Subcutaneous abdominal adipose tissue (tissue), 5 donors: ENCODE data around the gene MIS18A.
"Not testable (repeated sequence)": the region's sequence is repeated elsewhere in the genome, so short reads cannot be mapped to it uniquely, and the experiment has no call there.

ENCODE experiments used
- H3K27ac ChIP-seq: one replicate; pipeline ENCODE4 v1.7.0; 2013; ENCODE audit warnings: low read depth, mild to moderate bottlenecking, inconsistent platforms, low read length, moderate library complexity
- H3K27me3 ChIP-seq, 5 donors: one replicate each; pipeline ENCODE4 v1.7.0; 2013; ENCODE audit warnings: low read length in 5 of 5, inconsistent platforms in 1 of 5; ENCODE audit not compliant: control insufficient read depth in 5 of 5, insufficient read depth in 4 of 5
- H3K36me3 ChIP-seq, 5 donors: one replicate each; pipeline ENCODE4 v1.7.0; 2013; ENCODE audit warnings: low read length in 5 of 5; ENCODE audit not compliant: control insufficient read depth in 5 of 5, insufficient read depth in 5 of 5
- H3K4me1 ChIP-seq, 5 donors: one replicate each; pipeline ENCODE4 v1.7.0; 2013; ENCODE audit warnings: low read length in 5 of 5, mild to moderate bottlenecking in 3 of 5, moderate library complexity in 1 of 5; ENCODE audit not compliant: control insufficient read depth in 5 of 5, insufficient read depth in 5 of 5
- H3K4me3 ChIP-seq, 5 donors: one replicate each; pipeline ENCODE4 v1.7.0; 2013; ENCODE audit warnings: low read length in 5 of 5, low read depth in 1 of 5
- H3K9ac ChIP-seq, 5 donors: one replicate each; pipeline ENCODE4 v1.7.0; 2013; ENCODE audit warnings: low read length in 5 of 5, mild to moderate bottlenecking in 4 of 5, moderate library complexity in 3 of 5
- H3K9me3 ChIP-seq, 5 donors: one replicate each; pipeline ENCODE4 v1.7.0; 2013; ENCODE audit warnings: low read length in 5 of 5; ENCODE audit not compliant: control insufficient read depth in 5 of 5
- donor health status: healthy.
- donor health status: healthy.
- donor health status: healthy.
- donor health status: healthy.
- donor health status: healthy.

Gene MIS18A

DNA sequence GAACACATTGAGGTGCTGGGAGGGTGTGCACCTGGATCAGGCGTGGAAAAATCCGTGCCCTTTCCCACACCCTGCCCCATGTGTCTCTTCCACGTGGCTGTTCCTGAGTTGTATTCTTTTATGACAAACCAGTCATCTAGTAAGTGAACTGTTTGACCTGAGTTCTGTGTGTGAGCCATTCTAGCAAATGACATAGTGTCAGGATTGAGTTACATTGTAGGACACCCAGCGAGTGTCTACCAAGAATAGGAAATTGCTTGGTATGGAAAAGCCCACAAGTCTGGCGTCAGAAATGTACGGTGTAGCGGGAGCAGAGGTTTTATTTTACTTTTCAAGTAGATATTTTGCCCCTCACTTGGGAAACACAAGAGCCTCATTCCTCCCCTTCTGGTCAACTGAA is 18.6 kb upstream of the MIS18A start:
- no peaks in the 10 kb centered on the region for H3K27me3 ChIP-seq
- H3K9me3 ChIP-seq = no peaks in the 10 kb centered on the region
- H3K36me3 ChIP-seq = peaks cover 0 to 4% (median 4%) of the 10 kb centered on the region in 5 donors
- peak overlapping the region in 4 of 5 donors; percentile 0 to 83 (median 46) for H3K9ac ChIP-seq
- H3K4me3 ChIP-seq = peak overlapping the region in 4 of 5 donors; percentile 1 to 65 (median 24)
- peak overlapping the region; percentile 93 for H3K27ac ChIP-seq
- H3K4me1 ChIP-seq = peaks cover 0 to 46% (median 19%) of the 10 kb centered on the region in 5 donors

DNA sequence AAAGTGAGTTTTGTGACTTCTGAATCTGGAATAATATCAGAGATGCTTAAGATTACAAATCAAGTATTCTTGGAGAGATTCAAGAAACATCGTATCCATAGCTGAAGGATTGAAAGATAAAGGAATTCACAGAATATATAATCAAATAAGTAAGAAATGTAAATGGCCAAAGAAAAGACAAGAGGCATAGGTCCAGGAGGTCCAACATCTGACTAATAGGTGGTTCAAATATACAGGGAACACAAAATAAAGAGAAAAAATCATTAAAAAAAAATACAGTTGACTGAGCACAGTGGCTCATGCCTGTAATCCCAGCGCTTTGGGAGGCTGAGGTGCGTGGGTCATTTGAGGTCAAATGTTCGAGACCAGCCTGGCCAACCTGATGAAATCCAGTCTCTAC is 6.6 kb upstream of the MIS18A start:
- Histone ChIP-seq H3K9ac (no peak overlapping the region), H3K9me3 (no peaks in the 10 kb centered on the region), H3K4me3 (no peak overlapping the region), H3K36me3 (peaks cover 0 to 7% (median 3%) of the 10 kb centered on the region in 5 donors), H3K27me3 (no peaks in the 10 kb centered on the region), H3K27ac (no peak overlapping the region), H3K4me1 (no peaks in the 10 kb centered on the region)

DNA sequence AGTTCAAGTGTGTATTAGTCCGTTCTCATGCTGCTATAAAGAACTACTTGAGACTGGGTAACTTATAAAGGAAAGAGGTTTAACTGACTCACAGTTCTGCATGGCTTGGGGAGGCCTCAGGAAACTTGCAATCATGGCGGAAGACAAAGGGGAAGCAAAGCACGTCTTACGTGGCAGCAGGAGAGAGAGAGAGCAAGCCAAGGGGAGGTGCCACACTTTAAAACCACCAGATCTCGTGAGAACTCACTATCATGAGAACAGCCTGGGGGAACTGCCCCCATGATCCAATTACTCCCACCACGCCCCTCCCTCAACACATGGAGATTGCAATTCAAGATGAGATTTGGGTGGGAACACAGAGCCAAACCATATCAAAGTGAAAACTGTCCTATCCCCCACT is 4.1 kb upstream of the MIS18A start:
- no peaks in the 10 kb centered on the region for H3K27me3 ChIP-seq

DNA sequence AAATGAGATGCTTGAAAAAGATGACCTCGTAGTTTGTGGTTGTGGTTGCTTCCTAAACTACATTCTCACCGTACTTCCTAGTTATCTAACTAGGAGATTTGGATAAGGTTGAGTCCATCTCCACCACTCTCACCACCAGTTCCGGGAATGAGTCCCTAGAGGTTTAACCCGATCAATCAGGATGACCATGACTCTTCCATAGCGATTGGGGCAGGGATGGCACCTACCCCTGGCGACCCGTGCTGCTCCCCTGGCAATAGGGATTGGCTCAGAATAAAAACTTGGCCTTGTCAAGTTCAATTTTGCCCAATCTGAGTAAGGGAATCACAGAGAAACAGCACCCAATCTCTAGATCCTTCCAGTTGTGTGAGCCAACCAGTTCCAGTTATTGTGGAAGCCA is 2.7 kb upstream of the MIS18A start:
- Histone ChIP-seq H3K9me3 (no peaks in the 10 kb centered on the region), H3K36me3 (peaks cover 0 to 7% (median 3%) of the 10 kb centered on the region in 5 donors), H3K4me3 (no peak overlapping the region), H3K9ac (no peak overlapping the region), H3K4me1 (peaks cover 7 to 25% (median 20%) of the 10 kb centered on the region in 5 donors), H3K27me3 (no peaks in the 10 kb centered on the region), H3K27ac (no peak overlapping the region)

More for the DNA sequence above, 4.1 kb upstream of the MIS18A start:
- Histone ChIP-seq H3K9ac (no peak overlapping the region), H3K27ac (no peak overlapping the region), H3K9me3 (no peaks in the 10 kb centered on the region), H3K4me3 (no peak overlapping the region), H3K4me1 (peaks cover 5 to 20% (median 18%) of the 10 kb centered on the region in 5 donors), H3K36me3 (peaks cover 0 to 7% (median 3%) of the 10 kb centered on the region in 5 donors)

DNA sequence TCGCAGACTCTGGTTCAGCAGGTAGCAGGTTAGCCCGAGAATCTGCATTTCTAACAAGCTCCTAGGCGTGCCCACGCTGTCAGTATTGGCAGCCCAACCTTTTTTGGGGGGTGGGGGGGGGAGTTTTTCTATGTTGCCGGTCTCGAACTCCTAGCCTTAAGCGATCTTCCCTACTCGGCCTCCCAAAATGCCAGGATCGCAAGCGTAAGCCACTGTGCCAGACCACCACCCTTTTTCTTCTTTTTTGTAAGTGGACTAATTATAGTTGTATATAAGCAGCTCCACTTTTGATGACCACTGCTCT is 480 bp upstream of the MIS18A start:
- Histone ChIP-seq H3K9ac (peak overlapping the region; percentile 31 to 81 (median 79)), H3K4me3 (peak overlapping the region; percentile 87 to 96 (median 95)), H3K4me1 (peaks cover 7 to 25% (median 20%) of the 10 kb centered on the region in 5 donors), H3K9me3 (no peaks in the 10 kb centered on the region), H3K27me3 (no peaks in the 10 kb centered on the region), H3K36me3 (peaks cover 0 to 7% (median 3%) of the 10 kb centered on the region in 5 donors), H3K27ac (peak overlapping the region; percentile 50)

DNA sequence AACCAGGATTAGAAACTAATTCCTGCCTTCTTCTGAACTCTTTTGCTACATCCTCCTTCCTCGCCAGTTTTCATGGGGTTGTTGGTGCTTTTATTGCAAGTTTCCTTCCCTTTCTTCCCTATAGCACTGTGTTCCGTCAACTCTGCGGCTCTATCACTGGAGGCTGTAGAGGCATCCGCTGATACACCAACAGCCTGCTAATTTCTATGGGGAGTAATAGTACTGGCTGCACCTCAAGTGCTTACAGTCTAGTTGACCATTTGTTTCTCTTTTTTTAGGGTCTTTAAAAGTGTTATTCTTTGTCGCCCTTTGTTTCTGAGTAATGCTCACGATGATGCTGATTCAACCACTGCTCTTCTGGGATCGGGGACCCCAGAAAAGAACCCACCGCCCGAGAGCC is 746 bp downstream of the MIS18A start:
- no peaks in the 10 kb centered on the region for H3K9me3 ChIP-seq
- H3K9ac ChIP-seq = peak overlapping the region in 4 of 5 donors; percentile 41 to 88 (median 82)
- peak overlapping the region; percentile 50 for H3K27ac ChIP-seq
- peaks cover 7 to 25% (median 20%) of the 10 kb centered on the region in 5 donors for H3K4me1 ChIP-seq
- peaks cover 0 to 9% (median 3%) of the 10 kb centered on the region in 5 donors for H3K36me3 ChIP-seq
- peak overlapping the region; percentile 69 to 96 (median 90) for H3K4me3 ChIP-seq
- H3K27me3 ChIP-seq = no peaks in the 10 kb centered on the region

DNA sequence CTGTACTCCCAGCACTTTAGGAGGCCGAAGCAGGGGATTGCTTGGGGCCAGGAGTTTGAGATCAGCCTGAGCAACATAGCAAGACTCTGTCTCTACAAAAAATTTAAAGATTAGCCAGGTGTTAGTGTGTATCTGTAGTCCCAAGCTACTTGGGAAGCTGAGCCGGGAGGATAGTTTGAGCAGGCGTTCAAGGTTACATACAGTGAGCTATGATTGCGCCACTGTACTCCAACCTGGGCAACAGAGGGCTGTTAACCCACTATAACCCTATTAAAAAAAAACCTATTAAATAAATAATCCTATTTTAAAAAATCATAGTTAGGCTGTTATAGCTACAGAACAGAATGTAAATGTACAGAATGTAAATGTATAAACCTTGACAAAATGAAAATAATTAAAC is 2.2 kb downstream of the MIS18A start:
- H3K4me1 ChIP-seq = peaks cover 7 to 25% (median 20%) of the 10 kb centered on the region in 5 donors
- H3K9me3 ChIP-seq = no peaks in the 10 kb centered on the region
- peaks cover 4 to 15% (median 8%) of the 10 kb centered on the region in 5 donors for H3K36me3 ChIP-seq
- H3K27me3 ChIP-seq = no peaks in the 10 kb centered on the region
- H3K4me3 ChIP-seq = no peak overlapping the region
- no peak overlapping the region for H3K9ac ChIP-seq
- H3K27ac ChIP-seq = no peak overlapping the region

DNA sequence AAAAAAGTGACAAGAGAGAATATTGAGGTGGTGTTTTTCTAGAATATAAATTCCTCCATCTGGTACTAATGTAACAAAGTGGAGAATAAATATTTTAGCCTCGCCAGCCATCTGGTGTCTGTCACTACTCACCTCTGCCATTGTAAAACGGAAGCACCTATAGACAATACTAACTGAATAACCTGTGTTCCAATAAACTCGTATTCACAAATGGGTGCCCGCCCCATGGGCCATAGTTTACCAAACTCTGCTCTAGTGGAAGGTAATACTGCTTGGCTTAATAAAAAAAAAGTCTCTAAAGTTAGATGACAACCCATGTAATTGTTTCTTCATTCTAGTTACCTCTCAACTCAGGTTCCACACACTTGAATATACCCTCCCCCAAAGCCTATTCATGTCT is 8.1 kb downstream of the MIS18A start:
- no peak overlapping the region for H3K4me3 ChIP-seq
- H3K36me3 ChIP-seq = peaks cover 4 to 37% (median 23%) of the 10 kb centered on the region in 5 donors
- H3K4me1 ChIP-seq = no peaks in the 10 kb centered on the region
- no peak overlapping the region for H3K9ac ChIP-seq
- H3K9me3 ChIP-seq = no peaks in the 10 kb centered on the region
- no peak overlapping the region for H3K27ac ChIP-seq
- H3K27me3 ChIP-seq = no peaks in the 10 kb centered on the region

DNA sequence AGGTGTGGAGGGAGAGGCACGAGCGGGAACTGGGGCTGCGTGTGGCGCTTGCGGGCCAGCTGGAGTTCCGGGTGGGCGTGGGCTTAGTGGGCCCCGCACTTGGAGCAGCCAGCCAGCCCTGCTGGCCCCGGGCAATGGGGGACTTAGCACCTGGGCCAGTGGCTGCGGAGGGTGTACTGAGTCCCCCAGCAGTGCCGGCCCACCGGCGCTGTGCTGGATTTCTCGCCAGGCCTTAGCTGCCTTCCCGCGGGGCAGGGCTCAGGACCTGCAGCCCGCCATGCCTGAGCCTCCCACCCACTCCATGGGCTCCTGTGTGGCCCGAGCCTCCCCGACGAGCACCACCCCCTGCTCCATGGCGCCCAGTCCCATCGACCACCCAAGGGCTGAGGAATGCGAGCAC is 13.5 kb downstream of the MIS18A start:
- not testable (repeated sequence) for H3K9me3 ChIP-seq, H3K27me3 ChIP-seq, H3K9ac ChIP-seq, H3K27ac ChIP-seq, H3K4me3 ChIP-seq, H3K4me1 ChIP-seq
- H3K36me3 ChIP-seq = peaks cover 0 to 22% (median 15%) of the 10 kb centered on the region in 5 donors

DNA sequence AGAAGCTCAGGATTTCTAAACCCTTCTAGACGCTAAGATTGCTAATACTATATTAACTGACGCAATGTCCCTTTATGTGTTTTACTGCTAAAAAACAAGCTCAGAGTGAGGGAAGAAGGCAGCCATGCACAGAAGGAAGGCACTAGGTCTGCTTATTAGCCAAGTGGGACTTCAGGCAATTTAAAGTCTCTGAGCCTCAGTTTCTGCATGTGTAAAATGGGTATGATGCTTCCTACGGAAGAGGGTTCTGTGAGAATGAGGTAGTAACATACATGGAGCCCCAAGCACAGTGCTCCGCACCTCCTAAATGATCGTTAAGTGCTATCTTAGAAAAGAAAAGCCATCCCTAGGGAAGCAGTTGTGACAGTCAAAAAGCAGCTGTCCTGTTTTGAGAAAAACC is 16.9 kb downstream of the MIS18A start:
- Histone ChIP-seq H3K36me3 (peaks cover 0 to 5% (median 2%) of the 10 kb centered on the region in 5 donors), H3K4me3 (no peak overlapping the region), H3K27ac (no peak overlapping the region), H3K9me3 (no peaks in the 10 kb centered on the region), H3K9ac (no peak overlapping the region), H3K4me1 (peaks cover 0 to 7% (median under 1%) of the 10 kb centered on the region in 5 donors), H3K27me3 (no peaks in the 10 kb centered on the region)

DNA sequence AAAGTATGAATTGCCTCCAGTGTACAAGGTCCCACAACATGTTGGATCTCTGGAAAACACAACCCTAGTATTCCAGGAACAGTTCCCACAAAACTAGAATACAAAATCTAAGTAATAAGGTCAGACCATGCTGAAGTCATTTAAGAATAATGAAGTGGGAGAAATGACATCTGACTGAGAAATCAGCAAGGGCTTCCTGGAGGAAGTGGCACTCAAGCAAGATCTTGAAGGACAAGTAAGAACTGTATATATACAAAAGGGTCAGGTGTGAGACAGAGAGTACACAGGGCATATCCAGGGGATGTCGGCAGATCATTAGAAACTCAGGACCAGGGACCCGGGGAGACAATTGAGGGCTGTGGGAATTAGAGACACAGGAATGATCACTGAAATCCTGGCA is 18.7 kb downstream of the MIS18A start:
- no peaks in the 10 kb centered on the region for H3K36me3 ChIP-seq
- no peak overlapping the region for H3K27ac ChIP-seq
- no peak overlapping the region for H3K9ac ChIP-seq
- H3K9me3 ChIP-seq = no peaks in the 10 kb centered on the region
- H3K27me3 ChIP-seq = no peaks in the 10 kb centered on the region
- H3K4me1 ChIP-seq = peaks cover 0 to 15% (median 9%) of the 10 kb centered on the region in 5 donors
- H3K4me3 ChIP-seq = no peak overlapping the region
